GM12874 (cell line): Measurements from ENCODE around the gene FAM217B.

Source experiments
- TF ChIP-seq, protein P1 (sequence below): IDR thresholded peaks from 2 replicates; pipeline ENCODE4 v1.5.1; 2011; ENCODE audit warnings: low read depth, mild to moderate bottlenecking, control low read depth, low read length, moderate library complexity; ENCODE audit not compliant: insufficient read depth

Gene FAM217B

DNA sequence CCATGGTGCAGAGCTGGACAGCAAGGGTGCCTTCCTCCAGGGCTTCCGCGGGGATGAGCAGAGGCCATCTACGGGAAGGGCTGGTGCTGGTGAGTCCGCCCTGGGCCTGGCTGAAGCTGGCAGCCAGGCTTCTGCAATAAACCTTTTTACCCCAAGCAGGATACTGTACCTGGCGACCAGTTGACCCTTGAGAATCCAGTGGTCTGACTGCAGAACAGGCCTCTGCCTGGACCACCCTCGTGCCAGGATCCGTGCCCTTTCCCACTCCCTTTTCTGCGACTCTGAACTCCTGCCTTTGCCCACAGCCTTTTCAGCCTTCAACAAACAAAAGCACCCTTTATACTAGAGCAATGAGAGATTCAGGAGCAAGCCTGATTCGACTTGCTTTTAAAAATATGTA is 36.9 kb downstream of the FAM217B start:
- TF ChIP-seq, protein P1, sequence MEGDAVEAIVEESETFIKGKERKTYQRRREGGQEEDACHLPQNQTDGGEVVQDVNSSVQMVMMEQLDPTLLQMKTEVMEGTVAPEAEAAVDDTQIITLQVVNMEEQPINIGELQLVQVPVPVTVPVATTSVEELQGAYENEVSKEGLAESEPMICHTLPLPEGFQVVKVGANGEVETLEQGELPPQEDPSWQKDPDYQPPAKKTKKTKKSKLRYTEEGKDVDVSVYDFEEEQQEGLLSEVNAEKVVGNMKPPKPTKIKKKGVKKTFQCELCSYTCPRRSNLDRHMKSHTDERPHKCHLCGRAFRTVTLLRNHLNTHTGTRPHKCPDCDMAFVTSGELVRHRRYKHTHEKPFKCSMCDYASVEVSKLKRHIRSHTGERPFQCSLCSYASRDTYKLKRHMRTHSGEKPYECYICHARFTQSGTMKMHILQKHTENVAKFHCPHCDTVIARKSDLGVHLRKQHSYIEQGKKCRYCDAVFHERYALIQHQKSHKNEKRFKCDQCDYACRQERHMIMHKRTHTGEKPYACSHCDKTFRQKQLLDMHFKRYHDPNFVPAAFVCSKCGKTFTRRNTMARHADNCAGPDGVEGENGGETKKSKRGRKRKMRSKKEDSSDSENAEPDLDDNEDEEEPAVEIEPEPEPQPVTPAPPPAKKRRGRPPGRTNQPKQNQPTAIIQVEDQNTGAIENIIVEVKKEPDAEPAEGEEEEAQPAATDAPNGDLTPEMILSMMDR: no peak

DNA sequence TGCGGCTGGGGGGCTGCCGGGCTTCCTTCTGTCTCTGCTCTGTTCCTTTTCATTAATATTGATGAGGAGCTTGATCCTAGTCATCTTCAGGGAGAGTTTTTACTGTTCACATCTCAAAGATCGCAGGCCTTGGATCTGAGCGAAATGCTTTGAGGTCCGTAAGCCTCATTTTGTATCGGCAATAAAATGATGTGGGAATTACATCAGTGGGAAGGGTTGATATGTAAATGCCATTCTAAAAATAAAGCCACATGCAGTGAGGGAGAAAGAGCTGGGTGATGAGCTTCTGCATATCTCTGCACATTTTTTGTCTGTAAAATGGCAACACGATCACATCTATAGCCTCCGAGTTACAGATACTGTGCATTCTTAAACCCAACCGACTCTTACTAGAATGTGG is 42.9 kb downstream of the FAM217B start:
- TF ChIP-seq, protein P1: no peak

DNA sequence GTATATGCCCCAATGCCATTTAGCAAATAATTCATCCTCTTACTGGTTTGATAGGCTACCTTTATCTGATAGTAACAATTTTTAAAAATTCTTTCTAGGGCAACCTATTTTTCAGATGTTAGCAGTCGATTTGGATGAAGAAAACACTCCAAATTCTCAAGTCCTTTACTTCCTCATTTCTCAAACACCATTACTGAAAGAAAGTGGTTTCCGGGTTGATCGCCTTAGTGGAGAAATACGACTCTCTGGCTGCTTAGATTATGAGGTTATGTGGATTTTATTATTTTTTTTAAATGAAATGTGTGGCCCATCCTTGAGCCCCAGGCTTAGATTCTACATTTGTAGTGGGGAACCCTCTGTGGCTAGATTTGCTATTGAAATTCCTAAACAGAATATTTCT is 44.4 kb downstream of the FAM217B start:
- TF ChIP-seq, protein P1: no peak

DNA sequence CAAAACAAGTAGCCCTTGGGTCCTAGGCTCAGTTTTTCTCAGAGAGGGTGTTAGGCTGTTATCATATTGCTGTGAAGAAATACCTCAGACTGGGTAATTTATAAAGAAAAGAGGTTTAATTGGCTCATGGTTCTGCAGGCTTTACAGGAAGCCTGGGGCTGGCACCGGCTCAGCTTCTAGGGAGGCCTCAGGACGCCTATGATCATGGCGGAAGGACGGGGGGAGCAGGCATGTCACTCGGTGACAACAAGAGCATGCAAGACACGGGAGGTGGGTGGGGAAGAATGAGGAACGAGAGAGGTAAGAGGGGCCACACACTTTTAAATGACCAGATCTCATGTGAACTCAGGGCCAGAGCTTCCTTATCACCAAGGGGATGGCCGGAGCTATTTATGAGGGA is 45.0 kb downstream of the FAM217B start:
- TF ChIP-seq, protein P1: no peak

DNA sequence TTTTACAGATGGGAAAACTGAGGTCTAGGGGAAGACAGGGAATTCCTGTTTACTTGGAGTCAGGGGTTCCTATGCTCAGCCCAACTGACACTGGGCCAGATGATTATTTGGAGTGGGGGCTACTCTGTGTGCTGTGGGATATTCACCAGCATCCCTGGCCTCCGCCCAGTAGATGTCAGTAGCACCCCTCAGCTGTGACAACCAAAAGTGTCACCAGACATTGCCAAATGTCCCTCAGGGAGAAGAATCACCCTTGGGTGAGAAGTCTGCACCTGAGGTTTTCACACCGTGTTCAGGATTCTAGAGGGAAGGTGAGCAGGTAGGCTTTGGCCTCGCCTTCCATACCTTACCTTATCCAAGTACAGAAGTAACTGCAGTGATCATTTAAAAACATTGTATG is 45.7 kb downstream of the FAM217B start:
- TF ChIP-seq, protein P1: peak; percentile 12; the same call in 1 of the 2 replicates

DNA sequence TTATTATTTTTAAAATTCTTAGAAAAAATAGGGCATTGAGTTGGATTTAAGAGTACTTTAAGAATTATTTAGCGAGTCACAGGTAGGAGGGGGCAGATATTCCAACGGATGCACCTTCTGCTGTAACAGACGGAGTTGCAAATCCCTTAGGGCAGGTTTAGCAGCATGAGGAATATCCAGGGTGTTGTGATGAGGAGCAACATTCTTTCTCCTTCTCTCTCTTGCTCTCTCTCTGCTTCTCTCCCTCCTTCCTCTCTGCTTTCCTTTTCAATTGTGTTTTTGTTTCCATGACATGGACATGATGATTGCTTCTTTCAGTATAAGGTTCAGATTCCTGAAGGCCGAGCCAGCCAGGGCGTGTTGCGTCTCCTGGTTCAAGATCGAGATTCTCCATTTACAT is 46.9 kb downstream of the FAM217B start:
- TF ChIP-seq, protein P1: no peak

DNA sequence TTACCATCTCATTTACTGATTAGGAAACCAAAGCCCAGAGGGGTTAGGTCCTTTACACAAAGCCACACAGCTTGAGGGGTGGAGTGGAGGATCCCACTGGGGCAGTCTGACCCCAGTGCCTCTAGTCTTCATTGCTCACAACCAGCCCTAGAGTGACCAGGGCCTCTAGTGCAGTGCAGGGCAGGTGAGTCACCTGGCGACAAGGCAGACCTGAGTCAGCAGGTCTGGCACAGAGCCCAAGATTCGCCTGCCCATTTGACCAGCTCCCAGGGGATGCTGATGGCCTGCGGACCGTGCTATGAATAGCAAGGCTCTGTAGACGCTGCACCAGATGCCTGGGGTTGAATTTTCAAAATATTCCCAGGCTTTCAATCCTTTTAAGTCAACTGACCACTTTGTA is 48.0 kb downstream of the FAM217B start:
- TF ChIP-seq, protein P1: no peak
